Mesenchymal stem cell (in vitro differentiated cells and primary cell): ENCODE measurements around the gene APOL3.

ENCODE experiments used
- DNase-seq: peaks from one replicate; pipeline ENCODE4 v3.0.0-alpha.2; 2013
- H2AFZ ChIP-seq: one replicate; pipeline ENCODE4 v1.6.1; 2013; ENCODE audit warnings: low read depth, mild to moderate bottlenecking, control low read depth, inconsistent platforms, low read length, moderate library complexity
- H2AK5ac ChIP-seq: 2 replicates; pipeline ENCODE4 v1.6.1; 2013; ENCODE audit warnings: low read length, moderate library complexity, mild to moderate bottlenecking, inconsistent platforms; ENCODE audit not compliant: severe bottlenecking
- H2BK120ac ChIP-seq: one replicate; pipeline ENCODE4 v1.6.1; 2013; ENCODE audit warnings: low read depth, mild to moderate bottlenecking, inconsistent platforms, low read length, moderate library complexity
- H2BK12ac ChIP-seq, 2 experiments: one replicate each; pipeline ENCODE4 v1.6.1; 2013; ENCODE audit warnings: inconsistent platforms in 2 of 2, low read length in 2 of 2, mild to moderate bottlenecking in 2 of 2, moderate library complexity in 2 of 2, control low read depth in 1 of 2
- H2BK15ac ChIP-seq: one replicate; pipeline ENCODE4 v1.6.1; 2013; ENCODE audit warnings: mild to moderate bottlenecking, low read depth, inconsistent platforms; ENCODE audit not compliant: poor library complexity, severe bottlenecking
- H2BK5ac ChIP-seq: 2 replicates; pipeline ENCODE4 v1.6.1; 2013; ENCODE audit warnings: low read depth, mild to moderate bottlenecking, low read length, control low read depth, inconsistent platforms; ENCODE audit not compliant: poor library complexity, severe bottlenecking
- H3K14ac ChIP-seq, 2 experiments: one replicate each; pipeline ENCODE4 v1.6.1; 2013; ENCODE audit warnings: inconsistent platforms in 2 of 2, low read length in 2 of 2, control low read depth in 1 of 2, mild to moderate bottlenecking in 1 of 2, moderate library complexity in 1 of 2
- H3K18ac ChIP-seq, 2 experiments: one replicate each; pipeline ENCODE4 v1.6.1; 2013; ENCODE audit warnings: inconsistent platforms in 2 of 2, low read length in 2 of 2, control low read depth in 1 of 2, low read depth in 1 of 2, mild to moderate bottlenecking in 1 of 2
- H3K23ac ChIP-seq, 2 experiments: one replicate each; pipeline ENCODE4 v1.6.1; 2013; ENCODE audit warnings: inconsistent platforms in 2 of 2, low read length in 2 of 2, mild to moderate bottlenecking in 2 of 2, moderate library complexity in 2 of 2, control low read depth in 1 of 2
- H3K27ac ChIP-seq: 2 replicates; pipeline ENCODE4 v1.5.1; 2013; ENCODE audit warnings: mild to moderate bottlenecking, moderate library complexity, low read length, control low read depth, inconsistent platforms; ENCODE audit not compliant: poor library complexity, severe bottlenecking
- H3K27me3 ChIP-seq, 2 experiments: 2 replicates each; pipeline versions ENCODE4 v1.6.1 to v1.7.0; 2013; ENCODE audit warnings: low read length in 2 of 2, mild to moderate bottlenecking in 2 of 2, moderate library complexity in 2 of 2, control low read depth in 1 of 2, inconsistent platforms in 1 of 2; ENCODE audit not compliant: control insufficient read depth in 1 of 2, insufficient read depth in 1 of 2
- H3K36me3 ChIP-seq, 2 experiments: 2 replicates each; pipeline versions ENCODE4 v1.6.1 to v1.7.0; 2013; ENCODE audit warnings: low read length in 2 of 2, control low read depth in 1 of 2, inconsistent platforms in 1 of 2, low read depth in 1 of 2, mild to moderate bottlenecking in 1 of 2; ENCODE audit not compliant: insufficient read depth in 2 of 2, control insufficient read depth in 1 of 2
- H3K4ac ChIP-seq, 2 experiments: one replicate each; pipeline ENCODE4 v1.6.1; 2013; ENCODE audit warnings: inconsistent platforms in 2 of 2, low read length in 2 of 2, mild to moderate bottlenecking in 2 of 2, moderate library complexity in 2 of 2, control low read depth in 1 of 2, low read depth in 1 of 2
- H3K4me1 ChIP-seq: 2 replicates; pipeline ENCODE4 v1.6.1; 2013; ENCODE audit warnings: low read depth, low read length, control low read depth; ENCODE audit not compliant: control insufficient read depth, insufficient read depth
- H3K4me2 ChIP-seq: 2 replicates; pipeline ENCODE4 v1.6.1; 2013; ENCODE audit warnings: low read length, mild to moderate bottlenecking, inconsistent platforms; ENCODE audit not compliant: poor library complexity, severe bottlenecking
- H3K4me3 ChIP-seq, 2 experiments: 2 replicates each; pipeline versions ENCODE4 v1.5.1 to v1.7.0; 2013; ENCODE audit warnings: low read length in 2 of 2, mild to moderate bottlenecking in 2 of 2, control low read depth in 1 of 2, low read depth in 1 of 2; ENCODE audit not compliant: insufficient read depth in 1 of 2
- H3K79me1 ChIP-seq: replicated peaks from 2 replicates; pipeline ENCODE4 v1.6.1; 2013; ENCODE audit warnings: mild to moderate bottlenecking, control low read depth, low read length, inconsistent platforms; ENCODE audit not compliant: poor library complexity, severe bottlenecking
- H3K9ac ChIP-seq: 2 replicates; pipeline ENCODE4 v1.7.0; 2013; ENCODE audit warnings: mild to moderate bottlenecking, low read length, moderate library complexity
- H3K9me3 ChIP-seq: 2 replicates; pipeline ENCODE4 v1.7.0; 2013; ENCODE audit warnings: mild to moderate bottlenecking, low read length; ENCODE audit not compliant: control insufficient read depth
- H4K8ac ChIP-seq: one replicate; pipeline ENCODE4 v1.6.1; 2013; ENCODE audit warnings: inconsistent platforms, mild to moderate bottlenecking, low read length, moderate library complexity
- H4K91ac ChIP-seq: one replicate; pipeline ENCODE4 v1.6.1; 2013; ENCODE audit warnings: mild to moderate bottlenecking, low read length, inconsistent platforms
- WGBS: methylation state at CpG from one replicate; pipeline ENCODE4 v1.1.7; 2013; ENCODE audit warnings: mixed read lengths; 5-methylcytosine and 5-hydroxymethylcytosine counted together

Gene APOL3

GRCh38 chr22:36177160-36177559, 16.6 kb upstream of the APOL3 start:
- Histone ChIP-seq H3K14ac (no peak overlapping the region), H3K9ac (no peak overlapping the region), H3K4me3 (no peak overlapping the region), H3K4me2 (no peak overlapping the region), H3K27me3 (peaks cover 0 to 4% of the 10 kb centered on the region in 2 experiments), H4K8ac (no peak overlapping the region), H3K18ac (no peak overlapping the region), H3K23ac (no peak overlapping the region), H2BK15ac (no peak overlapping the region), H4K91ac (no peak overlapping the region), H3K4me1 (no peaks in the 10 kb centered on the region), H2AK5ac (no peak overlapping the region), H2AFZ (no peak overlapping the region), H2BK5ac (no peak overlapping the region), H2BK12ac (no peak overlapping the region), H3K27ac (no peak overlapping the region), H3K9me3 (no peaks in the 10 kb centered on the region), H3K79me1 (no peaks in the 10 kb centered on the region), H2BK120ac (no peak overlapping the region), H3K36me3 (no peaks in the 10 kb centered on the region), H3K4ac (no peak overlapping the region)
- no peak for DNase-seq
- 62% methylated on average over 2 of the region's 3 CpGs for WGBS

- H3K4me1 ChIP-seq: no peaks in the 10 kb centered on the region
- no peak overlapping the region for H2BK12ac ChIP-seq
- no peak for DNase-seq
- no peak overlapping the region for H4K8ac ChIP-seq
- no peak overlapping the region for H2BK15ac ChIP-seq
- no peak overlapping the region for H3K27ac ChIP-seq
- H3K23ac ChIP-seq: no peak overlapping the region
- H3K4me2 ChIP-seq: no peak overlapping the region
- H2AK5ac ChIP-seq: no peak overlapping the region
- 0% methylated on average over 1 of the region's 1 CpG for WGBS
- no peaks in the 10 kb centered on the region for H3K9me3 ChIP-seq
- no peaks in the 10 kb centered on the region for H3K36me3 ChIP-seq
- no peak overlapping the region for H3K9ac ChIP-seq
- no peak overlapping the region for H4K91ac ChIP-seq
- no peak overlapping the region for H2BK5ac ChIP-seq
- no peak overlapping the region for H2BK120ac ChIP-seq
- no peak overlapping the region for H3K4me3 ChIP-seq
- no peaks in the 10 kb centered on the region for H3K79me1 ChIP-seq
- H3K4ac ChIP-seq: no peak overlapping the region
- no peak overlapping the region for H2AFZ ChIP-seq
- no peak overlapping the region for H3K14ac ChIP-seq
- H3K27me3 ChIP-seq: peaks cover 0 to 4% of the 10 kb centered on the region in 2 experiments
- H3K18ac ChIP-seq: no peak overlapping the region
These were observed 15.3 kb upstream of the APOL3 start for GRCh38 chr22:36175892-36176291.

GRCh38 chr22:36171941-36172340, 11.4 kb upstream of the APOL3 start:
- Histone ChIP-seq H3K27me3 (peaks cover 0 to 7% of the 10 kb centered on the region in 2 experiments), H3K23ac (no peak overlapping the region), H3K18ac (no peak overlapping the region), H2AFZ (no peak overlapping the region), H3K36me3 (no peaks in the 10 kb centered on the region), H4K8ac (no peak overlapping the region), H2BK12ac (no peak overlapping the region), H3K4ac (no peak overlapping the region), H2AK5ac (no peak overlapping the region), H2BK5ac (no peak overlapping the region), H3K27ac (no peak overlapping the region), H3K79me1 (no peaks in the 10 kb centered on the region), H3K4me2 (no peak overlapping the region), H4K91ac (no peak overlapping the region), H3K9ac (no peak overlapping the region), H2BK15ac (no peak overlapping the region), H3K14ac (no peak overlapping the region), H2BK120ac (no peak overlapping the region), H3K9me3 (no peaks in the 10 kb centered on the region), H3K4me1 (no peaks in the 10 kb centered on the region), H3K4me3 (no peak overlapping the region)
- DNase-seq: no peak
- WGBS: 26% methylated on average over 3 of the region's 3 CpGs

- Histone ChIP-seq H2AK5ac (no peak overlapping the region), H2BK15ac (no peak overlapping the region), H3K9me3 (no peaks in the 10 kb centered on the region), H3K4ac (no peak overlapping the region), H3K79me1 (no peaks in the 10 kb centered on the region), H2BK12ac (no peak overlapping the region), H2BK5ac (no peak overlapping the region), H3K36me3 (no peaks in the 10 kb centered on the region), H3K4me1 (no peaks in the 10 kb centered on the region), H4K8ac (no peak overlapping the region), H3K23ac (no peak overlapping the region), H3K9ac (no peak overlapping the region), H3K27ac (no peak overlapping the region), H2BK120ac (no peak overlapping the region), H3K4me2 (no peak overlapping the region), H3K4me3 (no peak overlapping the region), H2AFZ (no peak overlapping the region), H3K27me3 (peaks cover 0 to 32% of the 10 kb centered on the region in 2 experiments), H3K18ac (no peak overlapping the region), H4K91ac (no peak overlapping the region), H3K14ac (no peak overlapping the region)
- 81% methylated on average over 9 of the region's 10 CpGs for WGBS
- no peak for DNase-seq
These were observed 6.1 kb upstream of the APOL3 start for GRCh38 chr22:36166518-36167220.
